ENCODE results near the gene SH2B3. TPM values are rescaled to one million over a fixed set of nuclear protein-coding genes. Genes with fewer than 3 reads are reported as not detected.

Gene SH2B3
- total RNA-seq, 1 experiment from 2014 or later, result 40.3 TPM

GRCh38 chr12:111444925-111445725 is 39.4 kb downstream of the SH2B3 start:
- H2BK120ac ChIP-seq (ENCODE audit: low read depth, low read length, poor library complexity, severe bottlenecking), result no peak overlapping the region
- no peak overlapping the region for H4K91ac ChIP-seq (ENCODE audit: insufficient read length, low read depth, low read length)
- H4K5ac ChIP-seq (ENCODE audit: insufficient read length, low read depth, low read length), result no peak overlapping the region
- no peak overlapping the region for H3K4ac ChIP-seq (ENCODE audit: low read depth, low read length)
- H2BK5ac ChIP-seq (ENCODE audit: insufficient read length, low read length), result no peak overlapping the region
- H3K23ac ChIP-seq (ENCODE audit: insufficient read length, low read depth, low read length), result no peak overlapping the region
- no peak overlapping the region; the same call in 1 of the 2 replicates for H3K14ac ChIP-seq (ENCODE audit: insufficient read depth, low read length)
- H3K27ac ChIP-seq (ENCODE audit: insufficient read length, low read depth, low read length), result no peak overlapping the region
- no peaks in the 10 kb centered on the region; the same call in 1 of the 2 replicates for H3K4me1 ChIP-seq (ENCODE audit: insufficient read depth, low read length)
- no peak overlapping the region for H3T11ph ChIP-seq (ENCODE audit: low read length)
- no peak overlapping the region for H2AFZ ChIP-seq (ENCODE audit: low read length)
- no peak overlapping the region for H3K4me3 Mint-ChIP-seq
- H3K9me3 ChIP-seq (ENCODE audit: control insufficient read depth, low read depth, low read length), result no peaks in the 10 kb centered on the region
- peak overlapping the region; percentile 83 to 95 (median 88) for H3K27ac Mint-ChIP-seq
- peaks cover 26 to 27% of the 10 kb centered on the region in 2 experiments for H3K4me1 Mint-ChIP-seq
- H2AK5ac ChIP-seq (ENCODE audit: insufficient read length, low read length), result no peak overlapping the region
- no peak overlapping the region for H4K8ac ChIP-seq (replicated peaks; ENCODE audit: insufficient read length, low read depth, low read length)
- TF ChIP-seq CTCF (conservative IDR thresholded peaks at IDR 0.05), result no peak
- no peaks in the 10 kb centered on the region for H3K9me3 Mint-ChIP-seq
- H3K56ac ChIP-seq (ENCODE audit: insufficient read length, low read depth, low read length), result no peak overlapping the region
- no peaks in the 10 kb centered on the region for H4K20me1 ChIP-seq (ENCODE audit: control insufficient read depth, insufficient read depth, insufficient read length)
- H3K18ac ChIP-seq (ENCODE audit: insufficient read length, low read depth, low read length), result no peak overlapping the region
- H3K79me1 ChIP-seq (ENCODE audit: insufficient read depth, low read depth, low read length, poor library complexity, severe bottlenecking), result no peaks in the 10 kb centered on the region
- no peaks in the 10 kb centered on the region for H3K27me3 ChIP-seq (ENCODE audit: insufficient read depth, low read length)
- no peak overlapping the region for H3K9ac ChIP-seq (ENCODE audit: extremely low read depth, insufficient read length, low read length)
- no peaks in the 10 kb centered on the region; the same call in 1 of the 2 replicates for H3K79me2 ChIP-seq (ENCODE audit: insufficient read depth, low read length)
- H2BK20ac ChIP-seq (ENCODE audit: low read depth, low read length, poor library complexity, severe bottlenecking), result no peak overlapping the region
- H3K4me2 ChIP-seq (ENCODE audit: insufficient read depth, insufficient read length, low read length), result no peak overlapping the region
- no peak overlapping the region for H2BK15ac ChIP-seq (ENCODE audit: low read depth, low read length)
- no peaks in the 10 kb centered on the region for H3K23me2 ChIP-seq (ENCODE audit: insufficient read length, low read depth, low read length, poor library complexity, severe bottlenecking)
- peaks cover 14 to 48% (median 42%) of the 10 kb centered on the region in 3 experiments; a peak in 6 of 7 replicates for H3K36me3 Mint-ChIP-seq (ENCODE audit: insufficient read depth in 1 of 3, low read depth in 3 of 3)
- WGBS (ENCODE audit: extremely low coverage, insufficient read length, low lambda C conversion rate), result no CpG with 5 or more reads among the region's 11 CpGs
- no peaks in the 10 kb centered on the region for H3K27me3 Mint-ChIP-seq (ENCODE audit: low read depth)
- H2BK12ac ChIP-seq (ENCODE audit: insufficient read length, low read depth, low read length), result no peak overlapping the region
- no peak for DNase-seq

Measured in H9 (cell line).